ENCODE measurements around the gene SKAP2. TPM values are rescaled to one million over a fixed set of nuclear protein-coding genes. Genes with fewer than 3 reads are reported as not detected.

Gene SKAP2
- total and polyA plus RNA-seq, 7 donors = 13.0 to 34.2 (median 19.3) TPM

GRCh38 chr7:26714438-26714837, 150.0 kb downstream of the SKAP2 start:
- Histone ChIP-seq H3K9me3 (no peaks in the 10 kb centered on the region), H3K27ac (no peak overlapping the region), H3K4me1 (no peaks in the 10 kb centered on the region), H3K4me3 (no peak overlapping the region), H3K27me3 (no peaks in the 10 kb centered on the region), H3K36me3 (peaks cover 0 to 3% (median 0%) of the 10 kb centered on the region in 4 donors)
- intact Hi-C loops (cut with DNase I) = no loop called here
- 90 to 92% methylated on average over 3 of the region's 3 CpGs for WGBS, 2 donors
- DNase-seq = no peak
- TF ChIP-seq POLR2AphosphoS5 (IDR thresholded peaks at IDR 0.05) (no peak), POLR2A (IDR thresholded peaks at IDR 0.05) (no peak), CTCF (IDR thresholded peaks at IDR 0.05) (no peak), EP300 (IDR thresholded peaks at IDR 0.05) (no peak)

- WGBS, 2 donors = 58 to 76% methylated on average over 2 of the region's 2 CpGs
- Histone ChIP-seq H3K27me3 (no peaks in the 10 kb centered on the region), H3K36me3 (peaks cover 0 to 3% (median 0%) of the 10 kb centered on the region in 4 donors), H3K4me1 (no peaks in the 10 kb centered on the region), H3K4me3 (no peak overlapping the region), H3K9me3 (no peaks in the 10 kb centered on the region), H3K27ac (no peak overlapping the region)
- intact Hi-C loops (cut with DNase I) = no loop called here
- TF ChIP-seq CTCF (IDR thresholded peaks at IDR 0.05) (no peak), EP300 (IDR thresholded peaks at IDR 0.05) (no peak), POLR2A (IDR thresholded peaks at IDR 0.05) (no peak), POLR2AphosphoS5 (IDR thresholded peaks at IDR 0.05) (no peak)
- no peak for DNase-seq
Measured at GRCh38 chr7:26714006-26714405, 150.4 kb downstream of the SKAP2 start.

GRCh38 chr7:26709210-26709990, 155.0 kb downstream of the SKAP2 start:
- peaks cover 0 to 21% (median 20%) of the 10 kb centered on the region in 4 donors for H3K4me1 ChIP-seq
- H3K27me3 ChIP-seq = no peaks in the 10 kb centered on the region
- H3K36me3 ChIP-seq = no peaks in the 10 kb centered on the region
- no peak overlapping the region for H3K27ac ChIP-seq
- 28 to 67% methylated on average over 1 of the region's 1 CpG for WGBS, 2 donors
- TF ChIP-seq EP300 (IDR thresholded peaks at IDR 0.05) = no peak
- no peak for TF ChIP-seq POLR2A (IDR thresholded peaks at IDR 0.05)
- no peak for TF ChIP-seq CTCF (IDR thresholded peaks at IDR 0.05)
- TF ChIP-seq POLR2AphosphoS5 (IDR thresholded peaks at IDR 0.05) = no peak
- H3K9me3 ChIP-seq = no peaks in the 10 kb centered on the region
- no peak overlapping the region for H3K4me3 ChIP-seq
- no peak for DNase-seq
- intact Hi-C loops (cut with DNase I) = no loop called here

GRCh38 chr7:26705567-26705966, 158.8 kb downstream of the SKAP2 start:
- DNase-seq = no peak
- H3K4me3 ChIP-seq = no peak overlapping the region
- H3K27me3 ChIP-seq = no peaks in the 10 kb centered on the region
- TF ChIP-seq POLR2AphosphoS5 (IDR thresholded peaks at IDR 0.05) = peak in 1 of 4 donors; percentile 10
- no peak for TF ChIP-seq EP300 (IDR thresholded peaks at IDR 0.05)
- H3K4me1 ChIP-seq = peaks cover 0 to 25% (median 24%) of the 10 kb centered on the region in 4 donors
- no peaks in the 10 kb centered on the region for H3K9me3 ChIP-seq
- intact Hi-C loops (cut with DNase I) = no loop called here
- WGBS, 2 donors = 9 to 29% methylated on average over 2 of the region's 2 CpGs
- no peaks in the 10 kb centered on the region for H3K36me3 ChIP-seq
- H3K27ac ChIP-seq = no peak overlapping the region

GRCh38 chr7:26704786-26705185, 159.6 kb downstream of the SKAP2 start:
- intact Hi-C loops (cut with DNase I) = no loop called here

More at GRCh38 chr7:26704786-26705185, 159.6 kb downstream of the SKAP2 start:
- Histone ChIP-seq H3K9me3 (no peaks in the 10 kb centered on the region), H3K27me3 (no peaks in the 10 kb centered on the region), H3K4me3 (no peak overlapping the region), H3K36me3 (no peaks in the 10 kb centered on the region), H3K27ac (peak overlapping the region in 2 of 4 donors; percentile 7 to 25), H3K4me1 (peaks cover 0 to 25% (median 24%) of the 10 kb centered on the region in 4 donors)
- WGBS, 2 donors = 91 to 92% methylated on average over 2 of the region's 2 CpGs
- no peak for DNase-seq
- TF ChIP-seq POLR2AphosphoS5 (IDR thresholded peaks at IDR 0.05) (no peak), EP300 (IDR thresholded peaks at IDR 0.05) (no peak), CTCF (IDR thresholded peaks at IDR 0.05) (no peak), POLR2A (IDR thresholded peaks at IDR 0.05) (no peak)
